ENCODE measurements around the gene ANO6. TPM values are rescaled to one million over a fixed set of nuclear protein-coding genes. Genes with fewer than 3 reads are reported as not detected.
"Not testable (repeated sequence)": the region's sequence is repeated elsewhere in the genome, so short reads cannot be mapped to it uniquely, and the experiment has no call there.

The ANO6 gene
- 10 to 100 TPM; 13.2 to 21.2 TPM for total RNA-seq

GRCh38 chr12:45215419-45216229, at the start of gene ANO6:
ANO6 (plus strand) TSS chr12:45216095; CDS start chr12:45216322, 227 bp downstream.
- peak within 1 kb of the TSS; percentile 90 for H3K9ac ChIP-seq (ENCODE audit: low read depth in 2 of 2, low read length in 2 of 2)
- intact Hi-C loops (cut with DNase I): no loop called here

GRCh38 chr12:45168976-45169375, 46.9 kb upstream of the ANO6 start:
- Histone ChIP-seq H3K27ac (no peak overlapping the region), H3K27me3 (no peaks in the 10 kb centered on the region), H3K4me3 (no peak overlapping the region), H3K9me3 (no peaks in the 10 kb centered on the region), H3K4me1 (no peaks in the 10 kb centered on the region), H3K36me3 (no peaks in the 10 kb centered on the region), H3K9ac (ENCODE audit: low read depth in 2 of 2, low read length in 2 of 2) (no peak overlapping the region)
- TF ChIP-seq CTCF (IDR thresholded peaks at IDR 0.05): no peak
- no peak for DNase-seq
- intact Hi-C loops (cut with DNase I): no loop called here

More at GRCh38 chr12:45215419-45216229, at the start of gene ANO6:
- peak; percentile 92 for DNase-seq
- Histone ChIP-seq H3K27me3 (no peaks in the 10 kb centered on the region), H3K4me3 (peak within 1 kb of the TSS; percentile 65), H3K4me1 (no peaks in the 10 kb centered on the region), H3K36me3 (no peaks in the 10 kb centered on the region), H3K27ac (peak within 1 kb of the TSS; percentile 91), H3K9me3 (no peaks in the 10 kb centered on the region)
- TF ChIP-seq CTCF (IDR thresholded peaks at IDR 0.05): no peak

- intact Hi-C loops (cut with DNase I): no loop called here
- no peaks in the 10 kb centered on the region for H3K36me3 ChIP-seq
- peak; percentile 88 for TF ChIP-seq CTCF (IDR thresholded peaks at IDR 0.05)
- DNase-seq: peak; percentile 88
- H3K4me1 ChIP-seq: no peaks in the 10 kb centered on the region
- no peaks in the 10 kb centered on the region for H3K27me3 ChIP-seq
- H3K27ac ChIP-seq: no peak overlapping the region
- H3K9me3 ChIP-seq: no peaks in the 10 kb centered on the region
- H3K9ac ChIP-seq (ENCODE audit: low read depth in 2 of 2, low read length in 2 of 2): no peak overlapping the region
- no peak overlapping the region for H3K4me3 ChIP-seq
Observed at GRCh38 chr12:45170456-45171042, 45.3 kb upstream of the ANO6 start.

- H3K27me3 ChIP-seq; DNase-seq; H3K4me1 ChIP-seq; H3K9me3 ChIP-seq; H3K27ac ChIP-seq; H3K4me3 ChIP-seq; intact Hi-C loops (cut with DNase I); H3K36me3 ChIP-seq; H3K9ac ChIP-seq (ENCODE audit: low read depth in 2 of 2, low read length in 2 of 2): not testable (repeated sequence)
Observed at GRCh38 chr12:45173293-45173692, 42.6 kb upstream of the ANO6 start.

- H3K27ac ChIP-seq: no peak overlapping the region
- H3K36me3 ChIP-seq: no peaks in the 10 kb centered on the region
- no peak overlapping the region for H3K9ac ChIP-seq (ENCODE audit: low read depth in 2 of 2, low read length in 2 of 2)
- no peaks in the 10 kb centered on the region for H3K4me1 ChIP-seq
- no peaks in the 10 kb centered on the region for H3K9me3 ChIP-seq
- no peak for TF ChIP-seq CTCF (IDR thresholded peaks at IDR 0.05)
- intact Hi-C loops (cut with DNase I): no loop called here
- no peak for DNase-seq
- no peaks in the 10 kb centered on the region for H3K27me3 ChIP-seq
- no peak overlapping the region for H3K4me3 ChIP-seq
Observed at GRCh38 chr12:45174595-45174994, 41.3 kb upstream of the ANO6 start.

GRCh38 chr12:45178771-45179170, 37.1 kb upstream of the ANO6 start:
- no peak overlapping the region for H3K9ac ChIP-seq (ENCODE audit: low read depth in 2 of 2, low read length in 2 of 2)
- TF ChIP-seq CTCF (IDR thresholded peaks at IDR 0.05): no peak
- intact Hi-C loops (cut with DNase I): no loop called here
- H3K36me3 ChIP-seq: no peaks in the 10 kb centered on the region
- DNase-seq: no peak
- H3K4me3 ChIP-seq: no peak overlapping the region
- H3K27ac ChIP-seq: no peak overlapping the region
- H3K4me1 ChIP-seq: no peaks in the 10 kb centered on the region
- H3K27me3 ChIP-seq: no peaks in the 10 kb centered on the region
- no peaks in the 10 kb centered on the region for H3K9me3 ChIP-seq
